Karpas-422 (cell line): ENCODE data around the gene ST6GALNAC6. TPM values are rescaled to one million over a fixed set of nuclear protein-coding genes. Genes with fewer than 3 reads are reported as not detected.

Experiments
- DNase-seq: peaks from one replicate; pipeline ENCODE4 v3.0.0-alpha.2; 2015
- H2AFZ ChIP-seq: fragments of 200-600 bp; sonication (generic); 2 replicates; pipeline ENCODE4 v1.6.1; 2014; ENCODE audit warnings: antibody characterized with exemption, low read length, mixed read lengths
- H3K27ac ChIP-seq: fragments of 200-600 bp; sonication (generic); 2 replicates; pipeline ENCODE4 v1.5.1; 2014; ENCODE audit warnings: mild to moderate bottlenecking, low read length, moderate library complexity
- H3K27me3 ChIP-seq: fragments of 200-600 bp; sonication (generic); 2 replicates; pipeline ENCODE4 v1.6.1; 2014; ENCODE audit warnings: low read length, mixed read lengths
- H3K36me3 ChIP-seq: fragments of 200-600 bp; sonication (generic); 2 replicates; pipeline ENCODE4 v1.6.1; 2014; ENCODE audit warnings: low read length, mixed read lengths; ENCODE audit not compliant: insufficient read depth
- H3K4me1 ChIP-seq: fragments of 200-600 bp; sonication (generic); 2 replicates; pipeline ENCODE4 v1.6.1; 2014; ENCODE audit warnings: mild to moderate bottlenecking, low read length, mixed read lengths
- H3K4me2 ChIP-seq: fragments of 200-600 bp; sonication (generic); 2 replicates; pipeline ENCODE4 v1.6.1; 2014; ENCODE audit warnings: low read length, low read depth, mild to moderate bottlenecking; ENCODE audit not compliant: poor library complexity, severe bottlenecking
- H3K4me3 ChIP-seq: fragments of 200-600 bp; sonication (generic); 2 replicates; pipeline ENCODE4 v1.5.1; 2014; ENCODE audit warnings: mild to moderate bottlenecking, antibody characterized with exemption, low read length, mixed read lengths
- H3K79me2 ChIP-seq: fragments of 200-600 bp; sonication (generic); 2 replicates; pipeline ENCODE4 v1.6.1; 2014; ENCODE audit warnings: mild to moderate bottlenecking, low read length, mixed read lengths
- H3K9ac ChIP-seq: fragments of 200-600 bp; sonication (generic); 2 replicates; pipeline ENCODE4 v1.6.0; 2014; ENCODE audit warnings: low read length
- H3K9me2 ChIP-seq: fragments of 200-600 bp; sonication (generic), shearing (Covaris generic); replicated peaks from 2 replicates; pipeline ENCODE4 v1.6.0; 2014; ENCODE audit warnings: mild to moderate bottlenecking, low read length, moderate library complexity; ENCODE audit not compliant: insufficient read depth
- H3K9me3 ChIP-seq: fragments of 300-700, 200-600 bp; sonication (generic); 2 replicates; pipeline ENCODE4 v1.6.1; 2014; ENCODE audit warnings: low read length, mixed read lengths
- H4K20me1 ChIP-seq: fragments of 200-600 bp; sonication (generic); 2 replicates; pipeline ENCODE4 v1.6.1; 2014; ENCODE audit warnings: mild to moderate bottlenecking, antibody characterized with exemption, low read length, low read depth; ENCODE audit not compliant: insufficient read depth
- total RNA-seq: library from RNA; depleted of rRNA; stranded (reverse); fragments of >200 nt; shearing (Covaris generic); gene quantifications from 2 replicates; pipeline ENCODE4 v1.2.3, GENCODE V29; 2014; ENCODE audit warnings: low replicate concordance

The ST6GALNAC6 gene
- total RNA-seq, 1 experiment from 2014 or later: 21.7 TPM

DNA sequence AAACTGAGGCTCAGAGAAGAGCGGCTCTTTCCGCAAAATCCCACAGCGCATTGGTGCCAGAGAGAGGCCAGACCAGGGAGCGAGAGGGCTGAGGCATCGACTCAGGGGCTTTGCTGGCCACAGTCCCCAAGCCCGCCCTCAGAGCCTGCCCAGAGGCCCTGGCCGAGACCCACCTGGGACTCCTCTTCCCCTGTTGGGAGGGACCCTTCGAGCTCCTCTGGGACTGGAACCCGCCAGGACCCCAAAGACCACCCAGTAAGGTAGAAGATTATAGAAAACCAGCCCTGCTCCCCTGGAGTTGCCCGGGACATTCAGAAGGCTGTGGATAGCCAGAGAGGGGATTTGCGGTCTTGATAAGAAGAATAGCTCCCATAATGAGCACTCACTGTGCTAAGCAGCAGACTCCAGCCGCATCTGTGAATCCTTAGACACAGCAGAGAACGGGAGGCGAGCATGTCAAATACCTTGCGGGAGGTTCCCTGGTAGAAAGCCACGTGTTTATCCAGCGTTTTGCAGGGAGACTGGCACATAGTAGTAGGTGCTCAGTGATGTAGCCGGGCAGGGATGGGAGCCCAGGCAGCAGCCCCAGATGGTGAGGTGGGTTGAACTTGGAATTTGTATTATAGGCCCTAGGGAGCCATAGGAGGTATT, 21.3 kb downstream of the ST6GALNAC6 start:
- Histone ChIP-seq H4K20me1 (no peaks in the 10 kb centered on the region), H3K9me2 (no peaks in the 10 kb centered on the region), H3K4me1 (0 out of 2 replicates have a peak, but pooled peaks cover 2% of the 10 kb centered on the region), H3K9ac (no peak overlapping the region), H3K4me3 (no peak overlapping the region), H2AFZ (no peak overlapping the region), H3K4me2 (no peak overlapping the region), H3K9me3 (no peaks in the 10 kb centered on the region), H3K27ac (no peak overlapping the region), H3K79me2 (no peaks in the 10 kb centered on the region), H3K36me3 (no peaks in the 10 kb centered on the region), H3K27me3 (no peaks in the 10 kb centered on the region)
- DNase-seq: no peak

DNA sequence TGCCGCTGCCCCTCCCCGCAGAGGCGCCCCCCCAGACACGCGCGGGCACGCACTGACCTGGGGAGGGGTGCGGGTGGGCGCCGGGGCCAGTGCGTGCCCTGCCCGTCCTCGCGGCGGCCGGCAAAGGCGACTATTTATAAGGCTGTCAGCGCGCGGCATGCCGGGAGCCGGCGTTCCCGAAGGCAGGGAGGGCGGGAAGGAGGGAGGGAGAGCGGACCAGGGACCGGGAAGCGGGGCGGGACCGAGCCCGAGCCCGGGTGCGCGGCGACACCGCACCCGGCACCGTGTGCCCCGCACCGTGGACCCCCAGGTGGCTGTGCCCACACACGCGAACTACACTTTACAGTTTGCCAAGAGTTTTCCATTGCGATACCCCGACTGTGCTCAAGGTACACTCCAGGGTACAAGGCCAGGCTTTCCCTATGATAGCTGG, 21.8 kb downstream of the ST6GALNAC6 start, which contains the start of gene AK1:
AK1 (minus strand) TSS at position 110 of the 433 bp plus-strand sequence. CDS start 3,058 bp downstream, outside the sequence.
- H4K20me1 ChIP-seq: no peaks in the 10 kb centered on the region
- DNase-seq: no peak
- no peak within 1 kb of the TSS for H3K4me2 ChIP-seq
- no peak within 1 kb of the TSS for H3K4me3 ChIP-seq
- H3K79me2 ChIP-seq: no peaks in the 10 kb centered on the region
- H2AFZ ChIP-seq: no peak within 1 kb of the TSS
- no peaks in the 10 kb centered on the region for H3K9me2 ChIP-seq
- H3K9ac ChIP-seq: no peak within 1 kb of the TSS
- no peak within 1 kb of the TSS for H3K27ac ChIP-seq
- 0 out of 2 replicates have a peak, but pooled peaks cover 2% of the 10 kb centered on the region for H3K4me1 ChIP-seq
- H3K27me3 ChIP-seq: no peaks in the 10 kb centered on the region
- H3K36me3 ChIP-seq: no peaks in the 10 kb centered on the region
- no peaks in the 10 kb centered on the region for H3K9me3 ChIP-seq

DNA sequence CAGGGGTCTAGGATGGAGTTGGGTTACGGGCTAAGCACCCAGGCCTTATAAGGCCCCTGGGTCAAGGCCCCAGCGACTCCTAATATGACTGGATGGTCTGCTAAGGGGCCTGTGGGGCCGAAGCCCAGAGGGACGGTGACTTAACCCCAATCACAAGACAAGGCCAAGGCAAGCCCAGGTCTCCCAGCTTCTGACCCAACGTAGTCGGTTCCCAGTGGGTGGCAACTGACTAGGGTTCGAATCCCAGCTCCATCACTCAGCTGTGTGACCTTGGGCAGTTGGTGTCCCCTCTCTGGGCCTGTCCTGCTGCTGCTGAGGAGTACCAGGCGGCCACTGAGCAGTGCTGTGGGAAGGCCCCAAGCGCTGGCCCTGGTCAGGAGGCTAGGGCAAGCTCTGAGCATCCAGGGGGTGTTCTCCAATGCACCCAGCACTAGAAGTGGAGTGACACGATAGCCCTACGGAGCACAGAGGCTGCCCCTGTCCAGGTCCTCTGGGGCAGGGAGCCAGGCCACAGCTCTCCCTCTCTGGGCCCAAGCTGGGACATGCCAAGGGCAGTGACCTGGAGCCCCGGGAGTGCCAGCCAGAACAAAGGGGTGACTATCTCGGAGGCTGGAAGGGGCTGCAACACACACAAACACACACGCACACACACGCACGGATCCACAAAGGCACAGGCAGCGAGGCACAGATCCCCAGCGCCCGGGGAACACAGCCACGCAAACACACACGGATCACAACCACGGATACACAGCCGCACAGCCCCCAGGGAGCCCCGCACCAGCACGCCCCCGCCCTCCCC, 22.4 kb downstream of the ST6GALNAC6 start:
- no peaks in the 10 kb centered on the region for H3K9me3 ChIP-seq
- 0 out of 2 replicates have a peak, but pooled peaks cover 2% of the 10 kb centered on the region for H3K4me1 ChIP-seq
- H3K4me2 ChIP-seq: no peak overlapping the region
- no peaks in the 10 kb centered on the region for H4K20me1 ChIP-seq
- no peak for DNase-seq
- H3K27me3 ChIP-seq: no peaks in the 10 kb centered on the region
- H3K4me3 ChIP-seq: no peak overlapping the region
- H3K9me2 ChIP-seq: no peaks in the 10 kb centered on the region
- H3K9ac ChIP-seq: no peak overlapping the region
- no peak overlapping the region for H3K27ac ChIP-seq
- H3K79me2 ChIP-seq: no peaks in the 10 kb centered on the region
- H3K36me3 ChIP-seq: no peaks in the 10 kb centered on the region
- no peak overlapping the region for H2AFZ ChIP-seq

DNA sequence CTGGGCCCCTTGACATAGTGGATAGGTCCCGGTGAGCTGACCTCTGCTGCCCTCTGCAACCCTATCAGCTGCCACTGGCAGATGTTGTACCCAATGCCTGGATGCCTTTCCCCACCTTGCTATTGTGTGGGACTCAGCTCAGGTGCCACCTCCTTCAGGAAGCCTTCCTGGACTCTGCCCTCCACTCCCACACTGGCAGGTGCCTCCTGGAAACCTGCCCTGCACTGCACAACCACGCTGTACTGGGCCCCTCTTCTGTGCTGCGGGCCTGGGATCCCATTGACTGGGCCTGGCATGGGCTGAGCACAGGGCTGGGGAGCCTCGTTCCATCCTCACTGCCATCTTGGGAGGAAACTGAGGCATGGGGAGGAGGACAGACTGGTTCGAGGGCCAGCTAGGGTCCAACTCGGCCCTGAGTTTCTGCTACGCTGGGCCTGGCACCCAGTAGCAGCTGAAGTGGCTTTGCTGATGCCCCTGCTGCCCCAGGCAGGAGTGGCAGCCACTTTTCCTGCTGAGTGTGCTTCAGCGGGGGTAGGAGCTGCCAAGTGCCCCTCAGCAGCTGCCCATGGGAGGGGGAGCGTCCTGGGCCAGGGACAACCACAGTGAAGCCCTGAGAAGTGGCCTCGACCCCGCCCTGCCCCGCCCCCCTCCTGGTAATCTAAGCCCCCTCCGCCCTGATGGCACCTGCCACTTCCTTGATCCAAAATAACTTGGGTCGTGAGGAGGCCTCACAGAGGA, 23.2 kb downstream of the ST6GALNAC6 start:
- H3K9ac ChIP-seq: no peak overlapping the region
- no peaks in the 10 kb centered on the region for H4K20me1 ChIP-seq
- H3K4me2 ChIP-seq: no peak overlapping the region

DNA sequence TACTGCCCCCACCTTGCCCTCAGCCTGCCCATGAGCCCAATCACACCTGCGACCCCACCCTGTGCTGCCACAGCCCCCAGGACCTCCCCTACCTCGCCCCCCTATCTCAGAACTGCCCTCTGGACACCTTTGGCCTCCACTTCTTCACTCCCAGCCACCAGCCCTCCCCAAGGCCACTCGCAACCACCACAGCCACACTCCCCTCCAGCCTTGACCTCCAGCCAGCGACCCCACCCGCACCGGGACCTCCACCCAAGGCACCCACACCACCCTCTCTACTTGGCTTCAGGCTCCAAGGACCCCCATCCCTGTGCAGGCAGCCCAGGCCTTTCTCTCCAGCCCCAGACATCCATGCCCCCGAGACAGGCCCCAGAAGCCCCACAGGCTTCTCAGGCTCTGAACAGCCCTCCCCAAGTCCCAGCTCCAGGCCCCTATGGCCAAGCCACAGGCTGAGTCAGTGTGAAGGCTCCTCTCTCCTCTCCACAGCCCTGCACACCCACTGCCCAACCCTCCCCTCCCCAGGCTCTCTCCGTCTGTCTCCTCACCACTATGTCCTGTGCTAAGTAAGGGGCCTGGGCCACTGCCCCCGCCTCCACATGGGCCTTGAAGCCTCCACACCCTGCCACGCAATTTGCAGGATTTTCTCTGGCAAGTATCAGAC, 24.0 kb downstream of the ST6GALNAC6 start:
- Histone ChIP-seq H3K9ac (no peak overlapping the region), H3K4me2 (no peak overlapping the region), H3K9me2 (no peaks in the 10 kb centered on the region), H3K4me3 (no peak overlapping the region), H3K4me1 (0 out of 2 replicates have a peak, but pooled peaks cover 2% of the 10 kb centered on the region), H3K27me3 (no peaks in the 10 kb centered on the region), H3K9me3 (no peaks in the 10 kb centered on the region), H3K36me3 (no peaks in the 10 kb centered on the region), H2AFZ (no peak overlapping the region), H3K79me2 (no peaks in the 10 kb centered on the region), H4K20me1 (no peaks in the 10 kb centered on the region), H3K27ac (no peak overlapping the region)
- no peak for DNase-seq

More for the DNA sequence above, 23.2 kb downstream of the ST6GALNAC6 start:
- Histone ChIP-seq H3K9me2 (no peaks in the 10 kb centered on the region), H2AFZ (no peak overlapping the region), H3K27me3 (no peaks in the 10 kb centered on the region), H3K27ac (no peak overlapping the region), H3K9me3 (no peaks in the 10 kb centered on the region), H3K4me1 (0 out of 2 replicates have a peak, but pooled peaks cover 2% of the 10 kb centered on the region), H3K36me3 (no peaks in the 10 kb centered on the region), H3K4me3 (no peak overlapping the region), H3K79me2 (no peaks in the 10 kb centered on the region)
- no peak for DNase-seq

DNA sequence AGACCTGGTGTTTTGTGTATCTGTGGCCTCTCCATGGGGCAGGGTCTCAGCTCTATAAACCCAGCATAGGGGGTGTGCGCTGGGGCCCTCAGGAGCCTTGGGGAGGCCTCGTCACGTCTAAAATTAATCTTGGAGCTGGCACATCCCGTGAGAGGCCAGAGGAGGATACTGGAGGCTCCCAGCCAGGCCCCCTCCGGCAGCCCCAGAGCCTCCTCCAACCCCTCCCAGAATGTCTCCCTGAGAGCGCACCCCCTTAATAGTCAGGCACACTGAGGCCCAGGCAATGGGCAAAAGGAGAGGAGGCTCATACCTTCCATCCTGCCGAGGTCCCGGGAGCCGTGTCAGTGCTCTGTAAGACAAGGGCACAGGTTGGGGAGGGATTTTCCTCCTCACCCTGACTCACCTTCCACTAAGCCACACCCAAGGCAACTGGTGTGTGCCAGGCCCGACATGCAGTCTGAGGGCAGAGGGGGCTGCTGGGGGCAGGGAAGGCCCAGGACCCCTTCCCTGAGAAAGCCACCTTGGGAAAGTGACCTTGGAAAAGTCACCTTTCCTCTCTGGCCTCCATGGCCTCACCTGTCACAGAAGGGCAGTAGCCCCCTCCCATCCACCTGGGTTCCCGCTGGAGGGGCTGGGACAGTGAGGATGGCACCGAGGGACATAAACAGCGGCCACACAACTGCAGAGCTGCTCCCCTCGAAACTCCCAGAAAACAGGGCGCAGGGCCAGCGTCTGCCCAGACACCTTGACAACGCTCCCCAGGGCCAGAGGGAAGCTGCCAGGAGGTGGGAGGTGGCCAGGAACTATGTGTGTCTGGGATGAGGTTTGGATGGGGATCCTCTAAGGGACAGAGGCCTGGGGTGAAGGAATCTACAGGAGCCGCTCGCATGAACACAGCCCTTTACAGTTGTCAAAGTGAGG, 24.8 kb downstream of the ST6GALNAC6 start:
- no peaks in the 10 kb centered on the region for H3K79me2 ChIP-seq
- no peak overlapping the region for H3K9ac ChIP-seq
- no peaks in the 10 kb centered on the region for H4K20me1 ChIP-seq
- H3K9me3 ChIP-seq: no peaks in the 10 kb centered on the region
- H3K4me3 ChIP-seq: no peak overlapping the region
- H3K9me2 ChIP-seq: no peaks in the 10 kb centered on the region
- H2AFZ ChIP-seq: no peak overlapping the region
- no peaks in the 10 kb centered on the region for H3K27me3 ChIP-seq
- no peaks in the 10 kb centered on the region for H3K36me3 ChIP-seq
- no peak overlapping the region for H3K4me2 ChIP-seq
- DNase-seq: no peak
- 0 out of 2 replicates have a peak, but pooled peaks cover 2% of the 10 kb centered on the region for H3K4me1 ChIP-seq
- no peak overlapping the region for H3K27ac ChIP-seq

DNA sequence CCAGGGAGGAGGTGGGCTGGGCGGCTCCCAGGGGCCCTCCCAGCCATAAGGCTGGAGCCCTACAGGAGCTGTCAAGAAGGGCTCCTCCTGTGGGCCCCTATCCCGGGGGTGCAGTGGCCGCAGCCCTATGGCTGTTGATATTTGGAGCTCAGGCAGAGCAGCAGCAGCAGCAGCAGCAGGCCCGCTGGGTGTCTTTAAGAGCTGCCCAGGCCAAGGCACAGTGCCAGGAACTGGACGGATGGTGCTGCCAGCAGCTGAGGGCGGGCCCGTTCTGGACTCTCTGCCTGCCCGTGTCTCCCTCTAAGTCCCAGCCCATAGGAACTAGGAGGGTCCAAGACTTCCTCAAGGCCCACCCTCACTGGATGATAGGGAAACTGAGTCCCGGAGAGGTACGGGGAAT, 25.5 kb downstream of the ST6GALNAC6 start:
- Histone ChIP-seq H3K36me3 (no peaks in the 10 kb centered on the region), H3K9ac (no peak overlapping the region), H3K79me2 (no peaks in the 10 kb centered on the region), H4K20me1 (no peaks in the 10 kb centered on the region), H2AFZ (no peak overlapping the region), H3K4me3 (no peak overlapping the region), H3K9me3 (no peaks in the 10 kb centered on the region), H3K27ac (no peak overlapping the region), H3K4me2 (no peak overlapping the region), H3K27me3 (no peaks in the 10 kb centered on the region), H3K9me2 (no peaks in the 10 kb centered on the region), H3K4me1 (0 out of 2 replicates have a peak, but pooled peaks cover under 1% of the 10 kb centered on the region)
- no peak for DNase-seq
